Rectal smooth muscle tissue (tissue), 1 donor: Measurements from ENCODE around the gene ILF3.

Experiments
- H3K27ac ChIP-seq: one replicate; pipeline ENCODE4 v1.7.0; 2013; ENCODE audit warnings: low read depth, low read length, inconsistent platforms
- H3K27me3 ChIP-seq: one replicate; pipeline ENCODE4 v1.7.0; 2013; ENCODE audit warnings: low read length; ENCODE audit not compliant: control insufficient read depth, insufficient read depth
- H3K36me3 ChIP-seq: one replicate; pipeline ENCODE4 v1.7.0; 2013; ENCODE audit warnings: low read length; ENCODE audit not compliant: control insufficient read depth, insufficient read depth
- H3K4me1 ChIP-seq: one replicate; pipeline ENCODE4 v1.7.0; 2013; ENCODE audit warnings: low read length; ENCODE audit not compliant: control insufficient read depth, insufficient read depth
- H3K4me3 ChIP-seq: one replicate; pipeline ENCODE4 v1.7.0; 2013; ENCODE audit warnings: low read length
- H3K9ac ChIP-seq: one replicate; pipeline ENCODE4 v1.7.0; 2013; ENCODE audit warnings: low read length

Gene ILF3

DNA sequence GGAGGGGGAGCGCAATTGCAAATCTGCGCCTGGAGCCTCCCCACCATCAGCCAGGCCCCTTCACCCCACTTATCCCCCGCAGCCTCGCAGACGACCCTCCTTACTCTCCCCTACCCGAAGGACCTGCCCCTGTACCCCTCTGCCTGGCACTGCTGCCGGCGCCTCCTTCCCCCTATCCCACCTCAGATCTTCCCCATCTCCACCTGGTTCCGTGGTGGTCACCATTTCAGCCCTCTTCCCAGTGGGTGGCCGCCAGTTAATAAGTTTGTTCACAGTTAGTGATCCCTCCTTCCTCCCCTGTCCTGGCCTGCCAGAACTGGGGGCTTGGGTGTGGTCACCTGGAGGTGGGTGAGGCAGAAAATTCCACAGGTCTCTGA lies 28.4 kb upstream of the ILF3 start:
- H3K27me3 ChIP-seq, result no peaks in the 10 kb centered on the region
- H3K4me1 ChIP-seq, result no peaks in the 10 kb centered on the region
- H3K9ac ChIP-seq, result peak overlapping the region; percentile 32
- H3K36me3 ChIP-seq, result no peaks in the 10 kb centered on the region
- no peak overlapping the region for H3K27ac ChIP-seq
- peak overlapping the region; percentile 73 for H3K4me3 ChIP-seq

DNA sequence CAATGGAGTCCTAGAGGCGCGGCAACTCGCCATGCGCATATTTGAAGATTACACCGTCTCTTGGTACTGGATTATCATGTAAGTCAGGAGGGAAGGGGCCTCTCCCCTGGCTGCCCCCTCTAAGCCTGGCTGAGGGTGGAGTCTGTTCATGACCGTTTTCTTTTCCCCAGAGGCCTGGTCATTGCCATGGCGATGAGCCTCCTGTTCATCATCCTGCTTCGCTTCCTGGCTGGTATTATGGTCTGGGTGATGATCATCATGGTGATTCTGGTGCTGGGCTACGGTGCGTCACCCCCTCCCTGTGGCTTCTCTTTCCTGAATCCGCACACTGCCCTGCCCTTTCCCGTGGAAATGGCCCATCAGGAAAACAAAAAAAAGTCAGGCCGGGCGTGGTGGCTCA lies 22.3 kb upstream of the ILF3 start:
- Histone ChIP-seq H3K9ac (no peak overlapping the region), H3K36me3 (peaks cover 31% of the 10 kb centered on the region), H3K4me1 (no peaks in the 10 kb centered on the region), H3K27ac (no peak overlapping the region), H3K27me3 (no peaks in the 10 kb centered on the region), H3K4me3 (no peak overlapping the region)

DNA sequence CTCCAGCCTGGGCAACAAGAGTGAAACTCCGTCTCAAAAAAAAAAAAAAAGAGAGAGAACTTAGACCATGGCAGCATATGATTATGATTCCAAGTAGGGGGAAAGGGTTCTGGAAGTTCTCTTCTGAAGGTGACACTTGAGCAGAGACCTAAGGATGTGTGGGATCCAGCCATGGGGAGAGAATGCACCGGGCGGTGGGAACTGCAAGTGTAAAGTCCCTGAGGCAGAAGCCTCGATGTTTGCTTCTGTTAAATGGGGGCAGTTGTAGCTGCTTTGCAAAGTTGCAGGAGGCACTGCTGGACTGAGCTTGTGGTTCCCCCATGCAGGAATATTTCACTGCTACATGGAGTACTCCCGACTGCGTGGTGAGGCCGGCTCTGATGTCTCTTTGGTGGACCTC lies 19.7 kb upstream of the ILF3 start:
- H3K9ac ChIP-seq, result no peak overlapping the region
- H3K4me1 ChIP-seq, result no peaks in the 10 kb centered on the region
- H3K27ac ChIP-seq, result no peak overlapping the region
- no peak overlapping the region for H3K4me3 ChIP-seq
- no peaks in the 10 kb centered on the region for H3K27me3 ChIP-seq
- peaks cover 43% of the 10 kb centered on the region for H3K36me3 ChIP-seq

DNA sequence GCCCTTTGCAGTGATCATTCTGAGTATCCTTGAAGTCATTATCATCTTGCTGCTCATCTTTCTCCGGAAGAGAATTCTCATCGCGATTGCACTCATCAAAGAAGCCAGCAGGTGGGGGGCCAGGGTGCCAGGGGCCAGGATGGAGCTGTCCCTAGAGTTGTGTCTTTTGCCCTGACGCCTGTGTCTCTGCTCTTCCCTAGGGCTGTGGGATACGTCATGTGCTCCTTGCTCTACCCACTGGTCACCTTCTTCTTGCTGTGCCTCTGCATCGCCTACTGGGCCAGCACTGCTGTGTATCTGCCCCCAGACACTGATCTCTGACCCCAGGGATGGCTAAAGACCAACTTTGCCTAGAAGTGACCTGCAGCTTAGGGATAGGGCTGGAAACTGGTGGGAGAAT lies 19.2 kb upstream of the ILF3 start:
- no peak overlapping the region for H3K9ac ChIP-seq
- no peak overlapping the region for H3K4me3 ChIP-seq
- no peak overlapping the region for H3K27ac ChIP-seq
- peaks cover 43% of the 10 kb centered on the region for H3K36me3 ChIP-seq
- H3K4me1 ChIP-seq, result no peaks in the 10 kb centered on the region
- H3K27me3 ChIP-seq, result no peaks in the 10 kb centered on the region

DNA sequence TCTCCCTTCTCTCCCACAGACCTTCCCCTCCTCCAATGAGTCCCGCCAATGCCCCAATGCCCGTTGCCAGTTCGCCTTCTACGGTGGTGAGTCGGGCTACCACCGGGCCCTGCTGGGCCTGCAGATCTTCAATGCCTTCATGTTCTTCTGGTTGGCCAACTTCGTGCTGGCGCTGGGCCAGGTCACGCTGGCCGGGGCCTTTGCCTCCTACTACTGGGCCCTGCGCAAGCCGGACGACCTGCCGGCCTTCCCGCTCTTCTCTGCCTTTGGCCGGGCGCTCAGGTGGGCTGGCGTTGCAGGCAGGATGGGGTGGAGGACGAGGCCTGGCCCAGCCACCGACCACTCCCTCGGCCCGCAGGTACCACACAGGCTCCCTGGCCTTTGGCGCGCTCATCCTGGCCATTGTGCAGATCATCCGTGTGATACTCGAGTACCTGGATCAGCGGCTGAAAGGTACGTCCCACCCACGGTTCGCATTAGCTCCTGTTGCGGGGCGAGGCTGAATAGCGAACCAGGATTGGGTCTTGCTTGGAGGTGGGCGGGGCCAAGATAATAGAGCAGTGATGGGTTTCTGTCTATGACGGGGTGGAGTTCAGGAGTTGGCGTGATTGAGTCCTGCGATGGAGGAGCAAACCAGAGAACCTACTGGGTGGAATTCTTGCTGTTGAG lies 17.7 kb upstream of the ILF3 start:
- no peak overlapping the region for H3K27ac ChIP-seq
- peaks cover 38% of the 10 kb centered on the region for H3K36me3 ChIP-seq
- H3K4me1 ChIP-seq, result no peaks in the 10 kb centered on the region
- no peak overlapping the region for H3K9ac ChIP-seq
- H3K4me3 ChIP-seq, result no peak overlapping the region
- H3K27me3 ChIP-seq, result no peaks in the 10 kb centered on the region

DNA sequence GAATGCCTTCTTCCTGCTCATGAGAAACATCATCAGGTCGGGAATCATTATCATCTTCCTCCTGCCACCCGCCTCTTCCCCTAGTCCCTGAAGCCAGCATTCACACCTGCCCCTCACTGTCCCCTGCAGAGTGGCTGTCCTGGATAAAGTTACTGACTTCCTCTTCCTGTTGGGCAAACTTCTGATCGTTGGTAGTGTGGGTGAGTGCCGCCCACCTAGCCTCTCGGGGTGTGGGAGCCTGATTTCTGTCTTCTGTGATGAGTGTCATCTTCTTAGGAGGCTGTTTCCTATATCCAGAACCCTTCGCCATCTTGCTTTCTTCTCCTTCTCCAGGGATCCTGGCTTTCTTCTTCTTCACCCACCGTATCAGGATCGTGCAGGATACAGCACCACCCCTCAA lies 16.3 kb upstream of the ILF3 start:
- H3K27ac ChIP-seq, result no peak overlapping the region
- H3K27me3 ChIP-seq, result no peaks in the 10 kb centered on the region
- no peak overlapping the region for H3K9ac ChIP-seq
- no peak overlapping the region for H3K4me3 ChIP-seq
- H3K4me1 ChIP-seq, result no peaks in the 10 kb centered on the region
- H3K36me3 ChIP-seq, result peaks cover 33% of the 10 kb centered on the region

DNA sequence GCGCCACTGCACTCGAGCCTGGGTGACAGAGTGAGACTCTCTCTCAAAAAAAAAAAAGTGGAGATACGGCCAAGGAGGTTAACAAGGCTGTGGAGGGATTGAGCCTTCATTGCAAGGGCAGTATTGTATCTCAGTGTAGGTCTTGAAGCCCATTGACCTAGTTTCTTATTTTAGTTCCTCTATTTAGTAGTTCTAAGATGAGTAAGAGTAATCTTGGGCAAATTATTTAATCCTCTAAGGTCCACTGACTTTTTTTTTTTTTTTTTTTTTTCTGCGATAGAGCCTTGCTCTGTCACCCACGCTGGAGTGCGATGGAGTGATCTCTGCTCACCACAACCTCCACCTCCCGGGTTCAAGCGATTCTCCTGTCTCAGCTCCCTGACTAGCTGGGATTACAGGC lies 14.3 kb upstream of the ILF3 start:
- H3K4me3 ChIP-seq, result no peak overlapping the region
- H3K9ac ChIP-seq, result no peak overlapping the region
- H3K27ac ChIP-seq, result no peak overlapping the region
- H3K4me1 ChIP-seq, result no peaks in the 10 kb centered on the region
- H3K36me3 ChIP-seq, result peaks cover 28% of the 10 kb centered on the region
- no peaks in the 10 kb centered on the region for H3K27me3 ChIP-seq

DNA sequence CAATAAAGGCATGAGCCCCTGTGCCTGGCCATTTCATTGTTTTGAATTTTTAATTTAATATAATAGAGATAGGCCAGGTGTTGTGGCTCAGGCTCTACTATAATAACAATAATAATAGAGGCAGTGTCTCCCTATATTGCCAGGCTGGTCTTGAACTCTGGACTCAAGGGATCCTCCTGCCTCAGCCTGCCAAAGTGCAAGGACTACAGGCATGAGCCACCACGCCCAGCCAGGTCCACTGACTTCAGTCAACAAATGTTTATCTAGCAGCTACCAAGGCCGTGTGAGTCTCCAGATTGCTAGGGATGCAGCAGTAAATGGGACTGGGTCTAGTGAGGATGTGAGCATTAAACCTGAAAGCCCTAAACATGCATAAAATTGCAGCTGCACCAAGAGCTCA lies 13.8 kb upstream of the ILF3 start:
- no peak overlapping the region for H3K9ac ChIP-seq
- H3K27ac ChIP-seq, result no peak overlapping the region
- H3K4me1 ChIP-seq, result no peaks in the 10 kb centered on the region
- no peak overlapping the region for H3K4me3 ChIP-seq
- H3K27me3 ChIP-seq, result no peaks in the 10 kb centered on the region
- H3K36me3 ChIP-seq, result peaks cover 22% of the 10 kb centered on the region

DNA sequence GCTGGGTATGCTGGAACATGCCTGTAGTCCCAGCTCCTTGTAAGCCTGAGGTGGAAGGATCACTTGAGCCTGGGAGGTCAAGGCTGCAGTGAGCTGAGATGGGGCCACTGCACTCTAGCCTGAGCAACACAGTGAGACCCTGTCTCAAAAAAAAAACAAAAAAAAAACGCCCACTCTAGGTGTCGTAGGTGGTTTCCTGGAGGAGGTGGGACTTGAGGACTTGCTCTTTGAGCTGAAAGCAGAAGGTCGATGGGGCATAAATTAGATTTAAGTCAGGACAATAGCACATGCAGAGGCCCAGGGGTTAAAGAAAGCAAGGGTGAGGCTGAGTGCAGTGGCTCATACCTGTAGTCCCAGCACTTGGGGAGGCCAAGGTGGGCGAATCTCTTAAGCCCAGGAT lies 12.9 kb upstream of the ILF3 start:
- Histone ChIP-seq H3K27ac (no peak overlapping the region), H3K4me1 (no peaks in the 10 kb centered on the region), H3K4me3 (no peak overlapping the region), H3K36me3 (peaks cover 18% of the 10 kb centered on the region), H3K27me3 (no peaks in the 10 kb centered on the region), H3K9ac (no peak overlapping the region)

DNA sequence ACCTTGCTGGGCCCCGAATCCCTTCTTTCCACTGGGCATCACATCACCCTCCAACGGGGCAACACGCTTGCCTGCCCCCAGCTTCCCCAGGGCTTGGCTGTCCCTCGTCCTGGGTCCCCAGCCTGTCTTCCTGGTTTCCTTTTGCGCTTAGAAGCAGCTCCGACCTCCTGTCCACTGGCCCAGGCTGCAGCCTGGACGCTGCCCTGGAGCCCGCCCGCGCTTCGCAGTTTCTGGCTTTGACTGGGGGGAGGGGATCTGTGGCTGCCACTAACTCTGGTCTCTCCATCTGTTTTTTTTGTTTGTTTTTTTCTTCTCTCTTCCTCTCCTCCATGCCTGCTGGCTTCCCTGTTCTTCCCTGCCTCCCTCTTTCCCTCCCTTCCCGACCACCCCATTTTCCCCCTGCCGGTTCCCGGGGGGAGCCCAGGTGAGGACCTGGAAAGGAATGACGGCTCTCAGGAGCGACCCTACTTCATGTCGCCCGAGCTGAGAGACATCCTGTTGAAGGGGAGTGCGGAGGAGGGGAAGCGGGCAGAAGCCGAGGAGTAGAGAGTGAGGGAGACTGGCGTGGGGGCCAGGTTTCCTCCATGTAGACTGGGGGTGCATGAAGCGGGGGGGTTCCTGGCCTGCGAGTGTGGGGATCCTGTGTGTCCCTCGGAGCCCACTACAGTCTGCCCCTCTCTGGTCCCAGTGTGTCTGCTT lies 11.5 kb upstream of the ILF3 start:
- H3K27me3 ChIP-seq, result no peaks in the 10 kb centered on the region
- no peak overlapping the region for H3K27ac ChIP-seq
- no peak overlapping the region for H3K9ac ChIP-seq
- no peaks in the 10 kb centered on the region for H3K4me1 ChIP-seq
- H3K36me3 ChIP-seq, result peaks cover 10% of the 10 kb centered on the region
- no peak overlapping the region for H3K4me3 ChIP-seq

DNA sequence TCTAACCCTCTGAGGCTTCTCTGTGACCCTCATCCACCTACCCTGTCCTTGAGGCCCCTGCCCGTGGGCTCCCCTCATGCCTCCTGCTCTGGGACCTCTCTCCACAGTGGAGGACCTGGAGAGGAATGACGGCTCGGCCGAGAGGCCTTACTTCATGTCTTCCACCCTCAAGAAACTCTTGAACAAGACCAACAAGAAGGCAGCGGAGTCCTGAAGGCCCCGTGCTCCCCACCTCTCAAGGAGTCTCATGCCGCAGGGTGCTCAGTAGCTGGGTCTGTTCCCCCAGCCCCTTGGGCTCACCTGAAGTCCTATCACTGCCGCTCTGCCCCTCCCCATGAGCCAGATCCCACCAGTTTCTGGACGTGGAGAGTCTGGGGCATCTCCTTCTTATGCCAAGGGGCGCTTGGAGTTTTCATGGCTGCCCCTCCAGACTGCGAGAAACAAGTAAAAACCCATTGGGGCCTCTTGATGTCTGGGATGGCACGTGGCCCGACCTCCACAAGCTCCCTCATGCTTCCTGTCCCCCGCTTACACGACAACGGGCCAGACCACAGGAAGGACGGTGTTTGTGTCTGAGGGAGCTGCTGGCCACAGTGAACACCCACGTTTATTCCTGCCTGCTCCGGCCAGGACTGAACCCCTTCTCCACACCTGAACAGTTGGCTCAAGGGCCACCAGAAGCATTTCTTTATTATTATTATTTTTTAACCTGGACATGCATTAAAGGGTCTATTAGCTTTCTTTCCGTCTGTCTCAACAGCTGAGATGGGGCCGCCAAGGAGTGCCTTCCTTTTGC lies 10.8 kb upstream of the ILF3 start:
- peaks cover 2% of the 10 kb centered on the region for H3K36me3 ChIP-seq
- H3K4me3 ChIP-seq, result no peak overlapping the region
- no peaks in the 10 kb centered on the region for H3K4me1 ChIP-seq
- H3K9ac ChIP-seq, result no peak overlapping the region
- no peaks in the 10 kb centered on the region for H3K27me3 ChIP-seq
- H3K27ac ChIP-seq, result no peak overlapping the region

DNA sequence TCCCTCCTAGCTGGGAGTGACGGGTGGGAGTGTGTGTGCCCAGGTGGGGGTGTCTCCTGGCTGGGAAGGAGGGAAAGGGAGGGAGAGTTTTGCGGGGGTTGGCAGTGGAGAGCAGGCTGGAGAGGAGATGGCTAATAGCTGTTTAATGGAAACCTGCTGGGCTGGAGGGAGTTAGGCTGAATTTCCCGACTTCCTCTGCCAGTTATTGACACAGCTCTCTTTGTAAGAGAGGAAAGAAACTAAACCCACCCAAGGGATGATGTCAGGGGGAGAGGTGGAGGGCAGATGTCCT lies 10.2 kb upstream of the ILF3 start:
- no peak overlapping the region for H3K4me3 ChIP-seq
- H3K36me3 ChIP-seq, result peaks cover 2% of the 10 kb centered on the region
- H3K4me1 ChIP-seq, result no peaks in the 10 kb centered on the region
- no peak overlapping the region for H3K27ac ChIP-seq
- no peaks in the 10 kb centered on the region for H3K27me3 ChIP-seq
- H3K9ac ChIP-seq, result no peak overlapping the region
